Measurements from ENCODE around the gene ATL3.
"Not testable (repeated sequence)": the region's sequence is repeated elsewhere in the genome, so short reads cannot be mapped to it uniquely, and the experiment has no call there.

ATL3 gene

DNA sequence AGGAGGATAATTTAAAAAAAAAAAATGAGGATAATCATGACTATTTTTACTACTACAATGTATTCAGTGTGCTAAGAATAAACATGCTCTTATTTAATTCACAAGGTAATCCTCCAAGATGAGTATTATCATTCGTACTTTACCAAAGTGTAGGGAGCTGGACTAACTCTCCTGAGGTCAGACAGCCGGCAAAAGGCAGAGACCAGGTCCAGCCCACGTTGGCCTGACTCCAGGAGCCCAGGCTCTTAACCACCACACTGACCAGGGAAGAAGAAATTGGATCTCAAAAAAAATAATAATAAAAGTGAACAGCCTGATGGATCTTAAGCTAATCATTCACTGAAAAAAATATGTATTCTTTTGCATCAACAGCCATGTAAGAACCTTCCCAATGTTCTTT lies 82.2 kb downstream of the ATL3 start:
- DNase-seq (ENCODE audit: low read depth, low spot score): no peak

DNA sequence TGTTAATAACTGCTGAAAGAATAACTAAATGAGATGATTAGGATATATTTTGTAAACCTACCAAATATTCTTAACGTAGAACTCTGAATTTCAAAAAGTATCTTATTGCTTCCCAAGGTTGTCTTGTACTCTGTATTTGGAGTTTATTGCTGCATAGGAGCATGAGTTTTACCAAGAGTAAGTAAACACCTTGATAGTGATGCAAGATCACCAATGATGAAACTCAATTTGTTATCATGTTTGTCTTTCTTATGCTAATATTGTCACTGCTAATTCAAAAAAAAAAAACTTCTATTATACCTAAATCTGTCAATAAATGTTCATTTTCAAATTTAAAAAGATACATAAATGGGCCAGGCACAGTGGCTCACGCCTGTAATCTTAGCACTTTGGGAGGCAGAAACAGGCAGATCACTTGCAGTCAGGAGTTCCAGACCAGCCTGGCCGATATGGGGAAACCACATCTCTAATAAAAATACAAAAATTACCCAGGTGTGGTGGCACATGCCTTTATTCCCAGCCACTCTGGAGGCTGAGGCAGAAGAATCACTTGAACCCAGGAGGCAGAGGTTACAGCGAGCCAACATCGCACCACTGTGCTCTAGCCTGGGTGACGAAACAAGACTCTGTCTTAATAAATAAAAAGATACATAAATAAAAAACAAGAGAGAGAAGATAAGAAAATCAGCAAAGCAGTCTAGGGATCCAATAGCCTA lies 84.6 kb downstream of the ATL3 start:
- no peak for DNase-seq (ENCODE audit: low read depth, low spot score)

DNA sequence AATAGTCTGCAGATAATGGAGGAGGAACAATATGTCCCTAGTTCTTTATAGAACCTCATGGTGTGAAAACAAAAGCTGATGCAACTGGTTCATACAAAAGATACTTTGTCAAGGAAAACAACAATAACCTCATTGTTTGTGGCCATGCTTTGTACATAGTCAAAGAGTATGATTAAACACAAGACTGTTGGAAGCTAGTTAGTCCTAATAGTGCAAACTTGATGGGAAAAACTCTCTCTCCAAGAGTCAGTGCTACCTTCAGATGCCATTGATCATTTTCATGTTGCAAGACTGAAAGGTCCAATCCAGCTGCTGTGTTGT lies 87.9 kb downstream of the ATL3 start:
- no peak for DNase-seq (ENCODE audit: low read depth, low spot score)

DNA sequence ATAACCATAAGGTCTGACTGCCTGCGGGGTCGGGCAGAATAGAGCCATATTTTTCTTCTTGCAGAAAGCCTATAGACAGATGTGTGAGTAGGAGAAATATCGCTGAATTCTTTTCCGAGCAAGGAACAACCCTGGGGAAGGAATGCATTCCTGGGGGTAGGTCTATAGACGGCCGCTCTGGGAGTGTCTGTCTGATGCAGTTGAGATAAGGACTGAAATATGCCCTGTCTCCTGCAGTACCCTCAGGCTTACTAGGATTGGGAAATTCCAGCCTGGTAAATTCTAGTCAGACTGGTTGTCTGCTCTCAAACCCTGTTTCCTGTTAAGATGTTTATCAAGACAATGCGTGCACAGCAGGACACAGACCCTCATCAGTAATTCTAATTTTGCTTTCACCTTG lies 90.0 kb downstream of the ATL3 start:
- not testable (repeated sequence) for DNase-seq (ENCODE audit: low read depth, low spot score)

DNA sequence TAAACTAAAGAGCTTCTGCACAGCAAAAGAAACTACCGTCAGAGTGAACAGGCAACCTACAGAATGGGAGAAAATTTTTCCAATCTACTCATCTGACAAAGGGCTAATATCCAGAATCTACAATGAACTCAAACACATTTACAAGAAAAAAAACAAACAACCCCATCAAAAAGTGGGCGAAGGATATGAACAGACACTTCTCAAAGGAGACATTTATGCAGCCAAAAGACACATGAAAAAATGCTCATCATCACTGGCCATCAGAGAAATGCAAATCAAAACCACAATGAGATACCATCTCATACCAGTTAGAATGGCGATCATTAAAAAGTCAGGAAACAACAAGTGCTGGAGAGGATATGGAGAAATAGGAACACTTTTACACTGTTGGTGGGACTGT lies 92.3 kb downstream of the ATL3 start:
- not testable (repeated sequence) for DNase-seq (ENCODE audit: low read depth, low spot score)

DNA sequence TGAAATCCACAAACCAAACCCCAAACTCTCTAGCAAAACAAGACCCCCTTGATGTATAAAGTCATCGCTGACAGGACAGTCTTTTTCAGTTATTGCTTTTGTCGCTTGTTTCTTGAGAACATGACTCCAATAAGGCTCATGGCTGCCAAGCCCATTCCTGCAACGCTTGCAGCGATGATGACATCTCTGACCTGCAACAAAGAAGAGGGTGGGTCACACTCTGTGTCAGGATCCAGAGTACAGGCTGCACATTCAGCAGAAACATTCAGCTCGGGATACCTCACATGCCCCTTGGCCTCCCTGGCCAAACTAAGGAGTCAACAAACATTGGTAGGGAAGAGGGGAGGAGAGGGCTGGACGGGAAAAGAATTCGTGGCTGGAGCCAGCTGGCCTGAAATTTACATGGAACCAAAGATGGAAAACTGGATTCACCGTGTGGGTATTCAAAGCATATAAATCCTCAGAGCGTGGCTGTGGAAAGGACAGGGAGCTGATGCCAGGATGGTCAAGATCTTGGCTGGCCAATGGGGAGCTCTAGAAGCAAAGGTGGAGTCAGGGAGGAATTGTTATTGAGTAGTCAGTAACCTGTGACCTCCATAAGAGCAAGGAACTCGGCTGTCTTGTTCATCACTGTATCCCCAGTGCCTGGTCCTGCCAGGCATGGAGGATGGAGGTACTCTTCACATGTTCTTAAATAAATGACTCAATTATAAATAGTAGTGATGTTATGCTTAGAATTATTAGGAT lies 96.1 kb downstream of the ATL3 start:
- DNase-seq (ENCODE audit: low read depth, low spot score): no peak

All from activated naive CD8-positive, alpha-beta T cell treated with anti-CD3 and anti-CD28 coated beads, Interleukin-2, amount 50 U/mL, for 16 hours (primary cell).